K562 (cell line): Measurements from ENCODE around the gene F2RL1. TPM values are rescaled to one million over a fixed set of nuclear protein-coding genes. Genes with fewer than 3 reads are reported as not detected.

Experiments
- ARID2 ChIP-seq: fragments of 450-650 bp; IDR thresholded peaks from 2 replicates; pipeline ENCODE4 v1.6.1; 2017; ENCODE audit warnings: antibody characterized with exemption, mild to moderate bottlenecking
- CBFA2T3 ChIP-seq: fragments of 450-650 bp; IDR thresholded peaks from 2 replicates; pipeline ENCODE4 v1.6.1; 2017
- CBX5 ChIP-seq: IDR thresholded peaks from 2 replicates; pipeline ENCODE4 v1.6.1; 2014; ENCODE audit warnings: low read depth, borderline replicate concordance
- CHCHD3 ChIP-seq: fragments of 250-450 bp; sonication (Bioruptor Pico); IDR thresholded peaks from 2 replicates; pipeline ENCODE4 v2.1.2; 2022; ENCODE audit warnings: mild to moderate bottlenecking
- CHD4 ChIP-seq: fragments of 200-600 bp; sonication (generic); IDR thresholded peaks from 3 replicates; pipeline ENCODE4 v1.6.1; 2012; ENCODE audit warnings: low read depth, mild to moderate bottlenecking, mixed read lengths, low read length, inconsistent platforms; ENCODE audit not compliant: insufficient read depth, insufficient replicate concordance, poor library complexity, severe bottlenecking
- CXXC5 ChIP-seq: fragments of 250-450 bp; sonication (Bioruptor Pico); IDR thresholded peaks from 2 replicates; pipeline ENCODE4 v1.8.0; 2022; ENCODE audit warnings: inconsistent platforms, mild to moderate bottlenecking, moderate library complexity
- ETV1 ChIP-seq: fragments of 450-650 bp; conservative IDR thresholded peaks from 2 replicates; pipeline ENCODE4 v1.6.1; 2016; ENCODE audit warnings: missing genetic modification characterization, control low read depth, low read depth, missing compliant biosample characterization
- FOXA1 ChIP-seq: fragments of 450-650 bp; IDR thresholded peaks from 2 replicates; pipeline ENCODE4 v1.6.1; 2016; ENCODE audit warnings: mild to moderate bottlenecking, borderline replicate concordance
- HDAC6 ChIP-seq: IDR thresholded peaks from 2 replicates; pipeline ENCODE4 v1.6.1; 2012; ENCODE audit warnings: low read depth, mild to moderate bottlenecking, control low read depth, inconsistent platforms, low read length, moderate library complexity
- MNT ChIP-seq, 2 experiments: fragments of 450-650 bp; conservative IDR thresholded peaks; 2 replicates each; pipeline ENCODE4 v1.6.1; 2017; ENCODE audit warnings: mild to moderate bottlenecking in 2 of 2, moderate library complexity in 2 of 2
- NCOA2 ChIP-seq, 2 experiments: fragments of 450-650 bp; IDR thresholded peaks; 2 replicates each; pipeline ENCODE4 v1.6.1; 2018; ENCODE audit warnings: mild to moderate bottlenecking in 2 of 2, moderate library complexity in 1 of 2; ENCODE audit not compliant: partially characterized antibody in 2 of 2
- NELFE ChIP-seq: IDR thresholded peaks from 2 replicates; pipeline ENCODE4 v1.6.1; 2011; ENCODE audit warnings: mild to moderate bottlenecking; ENCODE audit not compliant: insufficient read depth, insufficient read length
- POLR2A ChIP-seq: fragments of 450-650 bp; conservative IDR thresholded peaks from 2 replicates; pipeline ENCODE4 v1.6.1; 2016
- POLR2AphosphoS2 ChIP-seq: IDR thresholded peaks from 2 replicates; pipeline ENCODE4 v1.6.1; 2012; ENCODE audit warnings: low read length, improper control_type of control experiment
- POLR2H ChIP-seq: IDR thresholded peaks from 2 replicates; pipeline ENCODE4 v1.6.1; 2016; ENCODE audit warnings: missing genetic modification characterization, low read depth, mild to moderate bottlenecking, control low read depth, missing compliant biosample characterization, moderate library complexity
- SETDB1 ChIP-seq: IDR thresholded peaks from one replicate; pipeline ENCODE4 v1.6.1; 2012; ENCODE audit warnings: low read length, control low read depth, inconsistent platforms
- SMAD3 ChIP-seq: fragments of 450-650 bp; formaldehyde crosslinking; conservative IDR thresholded peaks from 2 replicates; pipeline ENCODE4 v1.4.0; 2020; ENCODE audit warnings: mild to moderate bottlenecking
- SMARCC2 ChIP-seq: fragments of 450-650 bp; IDR thresholded peaks from 2 replicates; pipeline ENCODE4 v1.6.1; 2017; ENCODE audit warnings: antibody characterized with exemption, moderate library complexity, mild to moderate bottlenecking, low read depth
- TGIF2 ChIP-seq: sonication (generic); formaldehyde crosslinking; IDR thresholded peaks from 2 replicates; pipeline ENCODE4 v1.8.1; 2022; ENCODE audit warnings: mild to moderate bottlenecking, missing genetic modification reagents, moderate library complexity
- TRIM24 ChIP-seq, 2 experiments: fragments of 450-650 bp; IDR thresholded peaks; 2 replicates each; pipeline ENCODE4 v1.6.1; 2016
- TRIM28 ChIP-seq: fragments of 450-650 bp; IDR thresholded peaks from 2 replicates; pipeline ENCODE4 v1.6.1; 2017
- ZBTB17 ChIP-seq: fragments of 450-650 bp; formaldehyde crosslinking; IDR thresholded peaks from 2 replicates; pipeline ENCODE4 v1.4.0; 2020; ENCODE audit warnings: mild to moderate bottlenecking
- ZNF174 ChIP-seq: fragments of 250-450 bp; sonication (Bioruptor Pico); IDR thresholded peaks from 2 replicates; pipeline ENCODE4 v1.4.0; 2020; ENCODE audit warnings: mild to moderate bottlenecking
- ZNF212 ChIP-seq: fragments of 450-650 bp; formaldehyde crosslinking; IDR thresholded peaks from 2 replicates; pipeline ENCODE4 v1.4.0; 2020; ENCODE audit warnings: mild to moderate bottlenecking
- ZNF232 ChIP-seq: sonication (generic); formaldehyde crosslinking; IDR thresholded peaks from 2 replicates; pipeline ENCODE4 v1.8.0; 2022; ENCODE audit warnings: mild to moderate bottlenecking, missing genetic modification reagents
- ZNF696 ChIP-seq: fragments of 250-450 bp; sonication (Bioruptor Pico); conservative IDR thresholded peaks from 2 replicates; pipeline ENCODE4 v1.4.0; 2020; ENCODE audit warnings: mild to moderate bottlenecking, moderate library complexity
- ZNF785 ChIP-seq: fragments of 250-450 bp; sonication (Bioruptor Pico); IDR thresholded peaks from 2 replicates; pipeline ENCODE4 v1.4.0; 2020; ENCODE audit warnings: mild to moderate bottlenecking
- polyA plus RNA-seq, 8 experiments: library from polyadenylated mRNA; depleted of rRNA in 4 of 8; stranded (reverse) in 5 of 8; unstranded in 3 of 8; fragments of >200 nt; fragmentation: Nextera tagmentation in 2 of 8; fragmentation: Illumina TruSeq in 1 of 8; extraction: Ambion mirVana in 2 of 8; extraction: Trizol in 1 of 8; gene quantifications; 2 replicates each; pipeline versions ENCODE4 v1.2.1 to v1.2.3, GENCODE V29; 2011 to 2014; ENCODE audit warnings: inconsistent platforms in 1 of 8, missing spikeins in 1 of 8
- total RNA-seq, 7 experiments: library from RNA; depleted of rRNA in 6 of 7; stranded (reverse); fragments of >200 nt in 6 of 7; fragmentation: Illumina TruSeq in 2 of 7; extraction: Trizol in 2 of 7; gene quantifications; 2 replicates each; pipeline versions ENCODE4 v1.2.1 to v1.2.3, GENCODE V29; 2011 to 2021; ENCODE audit warnings: low replicate concordance in 1 of 7
- TF ChIP-seq, protein P1 (sequence below), 2 experiments: fragments of 200-800 bp in 1 of 2; sonication (Bioruptor generic) in 1 of 2; sonication (generic) in 1 of 2; formaldehyde crosslinking in 1 of 2; IDR thresholded peaks in 1 of 2; conservative IDR thresholded peaks in 1 of 2; 2 replicates each; pipeline versions ENCODE4 v1.5.0 to v1.6.1; 2016 to 2020; ENCODE audit warnings: missing compliant biosample characterization in 1 of 2, missing genetic modification characterization in 1 of 2, missing genetic modification reagents in 1 of 2

Gene F2RL1
- total and polyA plus RNA-seq, 9 of the 15 experiments (the other 6 are each of a cell fraction or from before 2014, with no cell fraction given): 0.03 to 0.50 (median 0.27) TPM; not detected in 6

GRCh38 chr5:76790632-76791290 is 28.1 kb upstream of the F2RL1 start (continued):
- TF ChIP-seq HDAC6 (no peak), NCOA2 (IDR thresholded peaks at IDR 0.05; ENCODE audit: partially characterized antibody in 2 of 2) (no peak), CBX5 (no peak), TGIF2 (CRISPR knock-in tag) (no peak), ZNF174 (no peak), ZNF696 (CRISPR knock-in tag) (no peak), SETDB1 (no peak), CBFA2T3 (peak; percentile 68), TRIM28 (no peak), POLR2A (no peak), ETV1 (tag) (no peak), SMAD3 (no peak), MNT (conservative IDR thresholded peaks at IDR 0.05) (no peak), CXXC5 (CRISPR knock-in tag) (no peak), ZNF785 (CRISPR knock-in tag) (no peak), CHCHD3 (no peak), ZNF232 (CRISPR knock-in tag) (no peak), SMARCC2 (peak; percentile 24; the same call in 1 of the 2 replicates), CHD4 (no peak), ZNF212 (no peak), ZBTB17 (no peak), POLR2H (tag) (no peak), POLR2AphosphoS2 (no peak), ARID2 (no peak), TRIM24 (IDR thresholded peaks at IDR 0.05) (0 out of 4 replicates have a peak, but pooled peaks of 1 of the 2 experiments have one; percentile 17), FOXA1 (no peak), NELFE (no peak)
- TF ChIP-seq, protein P1, sequence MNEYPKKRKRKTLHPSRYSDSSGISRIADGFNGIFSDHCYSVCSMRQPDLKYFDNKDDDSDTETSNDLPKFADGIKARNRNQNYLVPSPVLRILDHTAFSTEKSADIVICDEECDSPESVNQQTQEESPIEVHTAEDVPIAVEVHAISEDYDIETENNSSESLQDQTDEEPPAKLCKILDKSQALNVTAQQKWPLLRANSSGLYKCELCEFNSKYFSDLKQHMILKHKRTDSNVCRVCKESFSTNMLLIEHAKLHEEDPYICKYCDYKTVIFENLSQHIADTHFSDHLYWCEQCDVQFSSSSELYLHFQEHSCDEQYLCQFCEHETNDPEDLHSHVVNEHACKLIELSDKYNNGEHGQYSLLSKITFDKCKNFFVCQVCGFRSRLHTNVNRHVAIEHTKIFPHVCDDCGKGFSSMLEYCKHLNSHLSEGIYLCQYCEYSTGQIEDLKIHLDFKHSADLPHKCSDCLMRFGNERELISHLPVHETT (CRISPR knock-in tag; conservative IDR thresholded peaks at IDR 0.05 in 1 of 2, IDR thresholded peaks at IDR 0.05 in 1 of 2): no peak
